HUES48 (cell line): ENCODE data around the gene MPI.
A peak's percentile ranks its signal among the peaks of the same experiment; 100 is the strongest.

ENCODE experiments used
- H3K27ac ChIP-seq: one replicate; pipeline ENCODE4 v1.7.0; 2013; ENCODE audit warnings: low read depth, low read length, inconsistent platforms
- H3K27me3 ChIP-seq: 2 replicates; pipeline ENCODE4 v1.6.1; 2013; ENCODE audit warnings: mild to moderate bottlenecking, low read length; ENCODE audit not compliant: control insufficient read depth, insufficient read depth
- H3K36me3 ChIP-seq: 2 replicates; pipeline ENCODE4 v1.6.1; 2013; ENCODE audit warnings: low read length; ENCODE audit not compliant: control insufficient read depth, insufficient read depth
- H3K4me1 ChIP-seq: 2 replicates; pipeline ENCODE4 v1.6.1; 2013; ENCODE audit warnings: mild to moderate bottlenecking, low read length; ENCODE audit not compliant: control insufficient read depth, insufficient read depth
- H3K4me3 ChIP-seq: 2 replicates; pipeline ENCODE4 v1.5.1; 2013; ENCODE audit warnings: mild to moderate bottlenecking, low read depth, low read length
- H3K9ac ChIP-seq: 2 replicates; pipeline ENCODE4 v1.6.1; 2013; ENCODE audit warnings: mild to moderate bottlenecking, low read depth, low read length, moderate library complexity
- H3K9me3 ChIP-seq: 2 replicates; pipeline ENCODE4 v1.6.1; 2013; ENCODE audit warnings: low read length; ENCODE audit not compliant: control insufficient read depth, insufficient read depth

MPI gene, protein sequence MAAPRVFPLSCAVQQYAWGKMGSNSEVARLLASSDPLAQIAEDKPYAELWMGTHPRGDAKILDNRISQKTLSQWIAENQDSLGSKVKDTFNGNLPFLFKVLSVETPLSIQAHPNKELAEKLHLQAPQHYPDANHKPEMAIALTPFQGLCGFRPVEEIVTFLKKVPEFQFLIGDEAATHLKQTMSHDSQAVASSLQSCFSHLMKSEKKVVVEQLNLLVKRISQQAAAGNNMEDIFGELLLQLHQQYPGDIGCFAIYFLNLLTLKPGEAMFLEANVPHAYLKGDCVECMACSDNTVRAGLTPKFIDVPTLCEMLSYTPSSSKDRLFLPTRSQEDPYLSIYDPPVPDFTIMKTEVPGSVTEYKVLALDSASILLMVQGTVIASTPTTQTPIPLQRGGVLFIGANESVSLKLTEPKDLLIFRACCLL

DNA sequence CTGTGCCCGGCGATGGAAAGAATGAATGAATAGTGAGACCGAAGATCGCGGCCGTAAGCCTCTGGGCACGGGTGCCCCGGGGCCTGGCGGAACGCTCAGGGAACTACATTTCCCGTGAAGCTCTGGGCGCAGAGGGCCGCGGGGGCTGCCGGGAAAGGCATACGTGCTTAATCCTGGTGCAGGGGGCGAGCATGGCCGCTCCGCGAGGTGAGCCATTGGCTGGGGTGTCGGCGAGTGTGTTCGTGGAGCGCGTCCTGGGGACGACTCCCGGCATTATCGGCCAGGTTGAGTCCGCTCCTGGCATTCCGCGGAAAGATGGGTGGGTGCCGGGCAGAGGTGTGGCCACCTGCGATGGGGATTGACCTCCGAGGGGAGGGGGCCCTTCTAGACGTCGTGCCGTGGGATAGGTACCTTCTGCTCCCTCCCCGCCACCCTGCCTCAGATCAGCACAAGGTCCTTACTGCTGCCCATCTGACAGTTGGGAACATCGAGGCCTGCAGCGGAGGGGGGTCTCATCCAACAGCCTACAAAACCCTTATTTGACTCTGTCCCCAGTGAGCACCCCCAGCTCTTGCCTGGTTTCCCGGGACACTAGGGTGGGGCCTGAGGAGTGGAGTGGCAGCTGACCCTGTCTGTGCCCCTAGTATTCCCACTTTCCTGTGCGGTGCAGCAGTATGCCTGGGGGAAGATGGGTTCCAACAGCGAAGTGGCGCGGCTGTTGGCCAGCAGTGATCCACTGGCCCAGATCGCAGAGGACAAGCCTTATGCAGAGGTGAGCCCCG lies at the start of gene MPI:
Gene MPI, plus strand, starts transcription at position 160 of the 782 bp plus-strand sequence. Its CDS starts 32 bp downstream, at position 192.
- Histone ChIP-seq H3K27me3 (no peaks in the 10 kb centered on the region), H3K4me3 (peak within 1 kb of the TSS; percentile 76), H3K36me3 (peaks cover 26% of the 10 kb centered on the region), H3K9me3 (no peaks in the 10 kb centered on the region), H3K27ac (peak within 1 kb of the TSS; percentile 25), H3K4me1 (no peaks in the 10 kb centered on the region; the same call in 1 of the 2 replicates), H3K9ac (peak within 1 kb of the TSS; percentile 80)

DNA sequence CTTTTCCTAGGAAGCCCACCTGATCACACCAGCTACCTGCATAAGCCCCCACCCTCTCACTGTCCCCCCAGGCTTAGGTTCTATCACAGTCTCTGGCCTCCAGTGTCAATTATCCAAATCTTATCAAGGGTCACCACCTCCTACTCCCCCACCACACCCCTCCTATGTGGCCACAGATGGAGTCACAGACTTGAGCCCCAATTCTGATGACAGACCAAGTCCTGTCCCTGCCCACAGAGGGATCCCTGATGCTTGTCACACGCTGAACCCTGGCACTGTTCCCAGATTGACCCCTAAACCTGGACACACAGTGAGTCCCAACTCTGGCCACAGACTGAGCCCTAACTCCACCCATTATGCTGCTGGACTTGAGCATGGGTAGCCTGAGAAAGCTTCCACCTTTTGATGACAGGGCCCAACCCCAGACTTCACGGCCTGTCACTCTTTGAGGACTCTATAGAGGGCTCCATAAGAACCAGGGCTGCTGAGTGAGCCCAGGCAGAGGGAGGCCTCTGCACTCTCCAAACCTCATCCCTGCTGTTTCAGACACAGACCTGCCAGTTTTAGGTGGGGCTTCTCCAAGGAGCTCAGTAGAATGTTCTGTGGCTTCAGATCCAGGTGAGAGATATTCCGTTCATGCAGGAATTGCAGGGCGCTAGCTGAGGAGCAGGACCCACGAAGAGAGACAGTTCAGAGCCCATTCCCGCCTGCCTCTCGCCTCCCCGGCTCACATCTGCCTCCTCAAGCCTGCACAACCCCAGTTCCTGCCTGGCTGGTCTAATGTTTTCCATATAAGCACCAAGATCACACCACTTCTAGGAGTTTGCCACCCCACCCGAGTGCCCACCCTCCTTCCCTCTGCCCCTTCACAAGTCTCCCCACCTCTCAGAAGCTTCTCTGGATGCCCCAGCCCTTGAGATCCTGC lies 48.7 kb upstream of the MPI start:
- Histone ChIP-seq H3K36me3 (peaks cover 37% of the 10 kb centered on the region), H3K27me3 (no peaks in the 10 kb centered on the region), H3K27ac (no peak overlapping the region), H3K4me3 (no peak overlapping the region), H3K9me3 (no peaks in the 10 kb centered on the region), H3K9ac (no peak overlapping the region), H3K4me1 (peaks cover 7% of the 10 kb centered on the region; the same call in 1 of the 2 replicates)

- Histone ChIP-seq H3K27ac (peak overlapping the region; percentile 15), H3K9me3 (no peaks in the 10 kb centered on the region), H3K4me1 (peaks cover 7% of the 10 kb centered on the region; the same call in 1 of the 2 replicates), H3K9ac (no peak overlapping the region), H3K36me3 (peaks cover 31% of the 10 kb centered on the region), H3K27me3 (no peaks in the 10 kb centered on the region), H3K4me3 (peak overlapping the region; percentile 81)
Observed at GRCh38 chr15:74841891-74842373, 47.9 kb upstream of the MPI start.

DNA sequence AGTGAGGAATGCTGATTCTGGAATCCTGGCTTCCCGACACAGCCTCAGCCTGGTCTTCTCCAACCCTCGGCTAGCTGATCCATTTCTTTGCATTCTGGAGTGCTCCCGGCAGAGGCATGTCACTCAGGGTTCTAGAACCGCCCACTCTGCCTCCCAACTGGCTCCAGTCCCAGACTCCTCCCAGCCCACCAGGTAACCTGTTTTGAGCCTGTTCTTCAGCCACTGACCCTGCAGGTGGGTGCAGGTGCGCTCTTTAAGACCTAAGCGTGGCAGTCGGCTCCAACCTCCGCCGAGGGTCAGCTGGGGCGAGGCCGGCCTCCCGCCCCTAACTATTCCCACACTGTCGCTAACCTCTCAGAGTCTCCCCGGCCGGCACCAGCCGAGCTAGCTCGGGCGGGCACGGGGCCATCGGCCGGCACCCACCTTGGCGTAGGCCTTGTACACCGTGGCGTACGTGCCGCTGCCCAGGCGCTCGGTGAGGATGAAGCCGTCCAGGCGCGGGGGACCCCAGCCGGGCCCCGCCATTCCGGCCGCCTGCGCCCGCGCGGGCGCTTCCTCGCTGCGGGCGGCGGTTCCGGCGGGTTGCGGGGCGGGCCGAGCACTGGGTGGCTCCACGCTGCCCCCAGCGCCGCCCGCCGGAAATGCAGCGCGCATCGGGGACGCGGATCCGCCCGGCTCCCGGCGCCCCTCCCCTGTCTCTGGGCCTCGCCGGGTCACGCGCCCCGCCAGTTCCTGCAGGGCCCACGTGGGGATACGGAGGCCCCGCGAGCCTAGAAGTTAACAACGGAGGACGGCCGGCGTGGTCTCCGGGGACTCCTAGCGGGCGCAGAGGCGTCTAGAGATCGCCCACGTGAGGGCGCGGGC lies 47.0 kb upstream of the MPI start, which contains the start of gene ULK3:
Gene ULK3, minus strand, starts transcription at position 576 of the 864 bp plus-strand sequence. Its CDS starts 51 bp downstream, at position 525.
- Histone ChIP-seq H3K9me3 (no peaks in the 10 kb centered on the region), H3K27ac (peak within 1 kb of the TSS; percentile 95), H3K27me3 (no peaks in the 10 kb centered on the region), H3K4me3 (peak within 1 kb of the TSS; percentile 81), H3K36me3 (peaks cover 37% of the 10 kb centered on the region), H3K4me1 (peaks cover 7% of the 10 kb centered on the region; the same call in 1 of the 2 replicates), H3K9ac (peak within 1 kb of the TSS; percentile 90)

DNA sequence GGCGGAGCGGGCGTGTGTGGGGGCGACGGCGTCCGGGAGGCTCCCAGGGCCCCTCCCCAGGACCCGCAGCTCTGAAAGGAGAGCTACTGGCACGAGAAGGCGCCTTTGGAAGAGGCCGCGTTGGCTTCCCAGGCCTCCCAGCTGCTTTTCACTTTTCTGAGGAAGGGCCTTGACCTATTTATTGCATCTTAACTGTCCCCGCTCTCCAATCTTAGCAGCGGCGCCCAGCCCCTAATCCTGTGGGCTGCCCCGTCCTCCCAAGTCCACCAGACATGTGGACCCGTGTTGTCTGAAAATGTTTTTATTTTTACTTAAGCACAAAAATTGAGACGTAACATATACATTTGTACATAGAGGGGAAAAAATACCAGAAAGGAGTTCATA lies 46.4 kb upstream of the MPI start:
- H3K4me3 ChIP-seq = peak overlapping the region; percentile 81
- peak overlapping the region; percentile 90 for H3K9ac ChIP-seq
- peaks cover 7% of the 10 kb centered on the region; the same call in 1 of the 2 replicates for H3K4me1 ChIP-seq
- H3K36me3 ChIP-seq = peaks cover 40% of the 10 kb centered on the region
- peak overlapping the region; percentile 95 for H3K27ac ChIP-seq
- H3K9me3 ChIP-seq = no peaks in the 10 kb centered on the region
- no peaks in the 10 kb centered on the region for H3K27me3 ChIP-seq

- Histone ChIP-seq H3K27me3 (no peaks in the 10 kb centered on the region), H3K9ac (peak overlapping the region; percentile 90), H3K4me1 (peaks cover 7% of the 10 kb centered on the region; the same call in 1 of the 2 replicates), H3K27ac (peak overlapping the region; percentile 95), H3K36me3 (peaks cover 40% of the 10 kb centered on the region), H3K9me3 (no peaks in the 10 kb centered on the region), H3K4me3 (peak overlapping the region; percentile 81)
Observed at GRCh38 chr15:74843891-74844299, 45.9 kb upstream of the MPI start.

DNA sequence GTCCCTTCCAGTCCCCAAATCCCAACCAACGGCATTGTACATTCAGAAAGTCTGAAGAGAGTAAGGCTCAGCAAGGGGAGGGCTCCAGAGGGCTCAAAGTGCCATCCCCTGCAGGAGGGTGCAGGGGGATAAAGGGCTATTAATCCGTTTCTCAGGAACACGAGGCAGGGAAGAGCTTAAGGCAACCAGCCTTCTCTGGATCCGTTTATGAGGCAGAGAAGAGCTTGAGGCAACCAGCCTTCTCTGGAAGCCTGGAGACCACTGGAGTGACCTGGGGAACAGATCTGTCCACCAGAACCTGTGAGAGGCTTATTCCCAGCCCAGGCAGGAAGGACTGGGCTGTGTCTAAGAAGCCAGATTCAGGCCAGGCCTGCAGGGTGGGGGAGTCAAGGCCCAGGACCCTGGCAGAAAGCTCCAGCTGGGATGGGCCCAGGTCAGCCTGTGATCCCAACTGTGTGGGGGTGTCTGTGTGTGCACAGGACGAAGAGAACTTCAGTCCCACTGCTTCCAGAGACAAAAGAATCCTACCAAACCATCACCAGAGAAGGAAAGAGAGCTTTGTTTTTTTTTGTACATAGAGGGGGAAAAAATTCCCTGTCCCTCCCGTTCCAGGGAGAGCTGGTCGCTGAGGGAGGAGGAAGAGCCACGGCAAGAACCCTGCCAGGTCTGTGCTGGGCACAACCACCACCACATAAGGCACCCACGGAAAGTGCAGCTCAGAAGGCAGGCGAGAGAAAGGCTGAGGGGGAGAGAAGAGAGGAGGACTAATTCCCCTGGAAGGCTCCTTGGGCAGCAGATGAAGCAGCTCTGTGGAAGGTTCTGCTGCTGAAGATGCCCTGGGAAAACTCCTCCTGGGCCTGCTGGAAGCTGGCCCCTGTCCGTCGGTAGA lies 45.3 kb upstream of the MPI start:
- H3K9ac ChIP-seq = no peak overlapping the region
- peaks cover 40% of the 10 kb centered on the region for H3K36me3 ChIP-seq
- H3K4me3 ChIP-seq = no peak overlapping the region
- H3K4me1 ChIP-seq = peaks cover 7% of the 10 kb centered on the region; the same call in 1 of the 2 replicates
- H3K9me3 ChIP-seq = no peaks in the 10 kb centered on the region
- H3K27ac ChIP-seq = no peak overlapping the region
- H3K27me3 ChIP-seq = no peaks in the 10 kb centered on the region

GRCh38 chr15:74845208-74845568 lies 44.7 kb upstream of the MPI start:
- Histone ChIP-seq H3K27ac (no peak overlapping the region), H3K4me1 (peaks cover 7% of the 10 kb centered on the region; the same call in 1 of the 2 replicates), H3K27me3 (no peaks in the 10 kb centered on the region), H3K4me3 (no peak overlapping the region), H3K9ac (no peak overlapping the region), H3K36me3 (peaks cover 45% of the 10 kb centered on the region), H3K9me3 (no peaks in the 10 kb centered on the region)

- H3K36me3 ChIP-seq = peaks cover 49% of the 10 kb centered on the region
- peaks cover 7% of the 10 kb centered on the region; the same call in 1 of the 2 replicates for H3K4me1 ChIP-seq
- H3K27me3 ChIP-seq = no peaks in the 10 kb centered on the region
- H3K4me3 ChIP-seq = no peak overlapping the region
- H3K9me3 ChIP-seq = no peaks in the 10 kb centered on the region
- no peak overlapping the region for H3K27ac ChIP-seq
- no peak overlapping the region for H3K9ac ChIP-seq
Observed at GRCh38 chr15:74845581-74845980, 44.3 kb upstream of the MPI start.
